Measurements from ENCODE around the gene LRRC63. TPM values are rescaled to one million over a fixed set of nuclear protein-coding genes. Genes with fewer than 3 reads are reported as not detected.

The LRRC63 gene
- total and polyA plus RNA-seq, 9 of the 15 experiments (the other 6 are each of a cell fraction or from before 2014, with no cell fraction given): 0.07 to 0.41 (median 0.24) TPM; not detected in 1

DNA sequence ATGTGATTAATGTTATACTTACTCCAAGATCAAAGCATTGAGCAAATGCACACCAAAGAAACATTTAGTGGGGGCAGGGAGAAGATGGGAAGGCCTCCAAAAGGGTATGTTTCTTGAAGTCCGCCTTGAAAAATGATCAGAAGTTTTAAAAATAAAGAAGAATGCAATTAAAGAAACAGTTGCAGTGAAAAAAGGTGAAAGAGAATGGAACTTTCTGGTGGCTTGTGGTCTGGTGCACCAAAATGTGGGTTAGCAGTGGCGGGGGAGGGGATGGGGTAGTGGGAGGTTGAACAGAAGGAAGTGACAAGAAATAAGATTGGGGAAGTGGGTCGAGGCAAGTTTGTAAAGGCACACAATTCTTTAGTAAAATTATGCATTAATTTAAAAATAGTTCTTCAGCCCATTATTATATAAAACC lies 32.2 kb upstream of the LRRC63 start (continued):
- TF ChIP-seq, protein P1, sequence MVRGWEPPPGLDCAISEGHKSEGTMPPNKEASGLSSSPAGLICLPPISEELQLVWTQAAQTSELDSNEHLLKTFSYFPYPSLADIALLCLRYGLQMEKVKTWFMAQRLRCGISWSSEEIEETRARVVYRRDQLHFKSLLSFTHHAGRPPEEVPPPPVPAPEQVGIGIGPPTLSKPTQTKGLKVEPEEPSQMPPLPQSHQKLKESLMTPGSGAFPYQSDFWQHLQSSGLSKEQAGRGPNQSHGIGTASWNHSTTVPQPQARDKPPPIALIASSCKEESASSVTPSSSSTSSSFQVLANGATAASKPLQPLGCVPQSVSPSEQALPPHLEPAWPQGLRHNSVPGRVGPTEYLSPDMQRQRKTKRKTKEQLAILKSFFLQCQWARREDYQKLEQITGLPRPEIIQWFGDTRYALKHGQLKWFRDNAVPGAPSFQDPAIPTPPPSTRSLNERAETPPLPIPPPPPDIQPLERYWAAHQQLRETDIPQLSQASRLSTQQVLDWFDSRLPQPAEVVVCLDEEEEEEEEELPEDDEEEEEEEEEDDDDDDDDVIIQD (CRISPR knock-in tag; IDR thresholded peaks at IDR 0.05): no peak
- TF ChIP-seq, protein P2, sequence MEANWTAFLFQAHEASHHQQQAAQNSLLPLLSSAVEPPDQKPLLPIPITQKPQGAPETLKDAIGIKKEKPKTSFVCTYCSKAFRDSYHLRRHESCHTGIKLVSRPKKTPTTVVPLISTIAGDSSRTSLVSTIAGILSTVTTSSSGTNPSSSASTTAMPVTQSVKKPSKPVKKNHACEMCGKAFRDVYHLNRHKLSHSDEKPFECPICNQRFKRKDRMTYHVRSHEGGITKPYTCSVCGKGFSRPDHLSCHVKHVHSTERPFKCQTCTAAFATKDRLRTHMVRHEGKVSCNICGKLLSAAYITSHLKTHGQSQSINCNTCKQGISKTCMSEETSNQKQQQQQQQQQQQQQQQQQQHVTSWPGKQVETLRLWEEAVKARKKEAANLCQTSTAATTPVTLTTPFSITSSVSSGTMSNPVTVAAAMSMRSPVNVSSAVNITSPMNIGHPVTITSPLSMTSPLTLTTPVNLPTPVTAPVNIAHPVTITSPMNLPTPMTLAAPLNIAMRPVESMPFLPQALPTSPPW (CRISPR knock-in tag; IDR thresholded peaks at IDR 0.05): peak; percentile 40; the same call in 1 of the 2 replicates
- TF ChIP-seq ZNF408 (CRISPR knock-in tag; IDR thresholded peaks at IDR 0.05; ENCODE audit: low read depth) (no peak), LEF1 (IDR thresholded peaks at IDR 0.05) (0 out of 2 replicates have a peak, but pooled peaks have one; percentile 25), BRCA1 (IDR thresholded peaks at IDR 0.05) (no peak), BRCA1 (CRISPR knock-in tag; IDR thresholded peaks at IDR 0.05) (no peak)

All from K562 (cell line).